ENCODE results near the gene FFAR4. TPM values are rescaled to one million over a fixed set of nuclear protein-coding genes. Genes with fewer than 3 reads are reported as not detected.

Gene FFAR4
- total and polyA plus RNA-seq, 2 of the 8 experiments (the other 6 are each of a cell fraction or from before 2014, with no cell fraction given): not detected

DNA sequence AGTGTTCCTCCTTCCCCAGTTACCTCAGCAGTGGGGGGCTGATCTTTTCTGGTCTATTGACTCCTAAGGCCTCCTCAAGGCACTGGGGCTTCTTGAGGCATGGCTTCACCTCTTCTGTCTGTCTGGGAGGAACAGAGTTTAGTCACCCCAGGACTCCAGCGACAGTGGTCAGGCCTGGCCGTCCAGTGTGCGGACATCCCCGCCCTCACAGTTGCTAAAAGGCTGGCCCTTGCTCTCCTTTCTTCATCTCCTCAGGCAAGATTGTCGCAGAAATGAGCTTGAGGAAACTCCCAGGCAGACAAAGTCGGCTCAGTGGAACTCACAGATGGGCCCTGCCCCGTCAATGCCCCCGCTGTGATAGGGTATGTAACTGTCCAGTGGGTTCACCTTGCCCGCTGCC, 7.0 kb upstream of the FFAR4 start:
- H2BK12ac ChIP-seq (ENCODE audit: low read depth, low read length): no peak overlapping the region
- TF ChIP-seq RXRA (IDR thresholded peaks at IDR 0.05; ENCODE audit: insufficient read depth, low read depth, low read length): no peak
- no peak overlapping the region for H3K23ac ChIP-seq (ENCODE audit: insufficient read length)
- FAIRE-seq (no peak), DNase-seq (ENCODE audit: low read depth in 1 of 2, low spot score in 2 of 2) (no peak)
- H2BK120ac ChIP-seq (replicated peaks; ENCODE audit: low read depth, low read length): no peak overlapping the region
- H3K79me2 ChIP-seq (ENCODE audit: control insufficient read depth in 1 of 2, insufficient read depth in 2 of 2, low read length in 2 of 2): no peaks in the 10 kb centered on the region
- no peaks in the 10 kb centered on the region for H3K23me2 ChIP-seq (ENCODE audit: low read depth, low read length)
- no peak overlapping the region for H3K4me3 ChIP-seq (ENCODE audit: extremely low read depth in 1 of 4, insufficient read depth in 2 of 4, low read depth in 3 of 4, low read length in 4 of 4)
- H3K27me3 ChIP-seq (replicated peaks in 1 of 4; ENCODE audit: control insufficient read depth in 3 of 4, extremely low read depth in 1 of 4, insufficient read depth in 3 of 4, low read length in 3 of 4): peaks cover 0 to 5% (median 1%) of the 10 kb centered on the region in 4 experiments; a peak in 5 of 7 replicates
- WGBS, 2 experiments (ENCODE audit: extremely low coverage in 1 of 2, insufficient coverage in 1 of 2, insufficient read length in 1 of 2, insufficient replicate concordance in 2 of 2, low coverage in 1 of 2, low lambda C conversion rate in 2 of 2, missing lambda C conversion rate in 1 of 2): 93% methylated on average over 5 of the region's 9 CpGs; no CpG with 5 or more reads in 1 of the 2 experiments
- H3K56ac ChIP-seq (replicated peaks; ENCODE audit: insufficient read length, low read depth, low read length): no peak overlapping the region
- CTCF ChIA-PET (ENCODE audit: partially characterized antibody): interaction anchor here (1.0 to 1.1 kb wide), 3 partner anchors 14 to 125 kb away, joined by 3 to 4 read pairs (median 3); no protein-coding TSS in a partner anchor
- no peaks in the 10 kb centered on the region for H4K20me1 ChIP-seq (replicated peaks in 1 of 2; ENCODE audit: control insufficient read depth in 1 of 2, insufficient read depth in 2 of 2, low read length in 2 of 2)
- H3K18ac ChIP-seq (ENCODE audit: extremely low read depth, low read length): no peak overlapping the region
- H3K27ac ChIP-seq (ENCODE audit: low read depth, low read length): no peak overlapping the region
- no peak overlapping the region for H2BK5ac ChIP-seq (ENCODE audit: low read depth, low read length)
- no peaks in the 10 kb centered on the region for H3K9me3 ChIP-seq (ENCODE audit: insufficient read depth in 2 of 2, low read depth in 1 of 2, low read length in 1 of 2)
- H3K14ac ChIP-seq (ENCODE audit: insufficient read length): no peak overlapping the region
- H4K91ac ChIP-seq (replicated peaks; ENCODE audit: insufficient read length, low read length): no peak overlapping the region
- H3K9ac ChIP-seq (replicated peaks in 1 of 4; ENCODE audit: extremely low read depth in 1 of 4, low read depth in 3 of 4, low read length in 3 of 4): no peak overlapping the region
- no peak overlapping the region for H2AFZ ChIP-seq (ENCODE audit: low read length)
- H2BK15ac ChIP-seq (ENCODE audit: low read length): no peak overlapping the region
- H3K4me2 ChIP-seq (ENCODE audit: insufficient read depth in 1 of 2, low read depth in 2 of 2, low read length in 2 of 2): no peak overlapping the region
- H3K4ac ChIP-seq (replicated peaks; ENCODE audit: insufficient read length, low read depth, low read length): no peak overlapping the region
- no peaks in the 10 kb centered on the region for H3K79me1 ChIP-seq (ENCODE audit: low read depth, low read length)
- no peak overlapping the region for H4K8ac ChIP-seq (ENCODE audit: extremely low read depth, insufficient read depth, low read length)
- H3K36me3 ChIP-seq (ENCODE audit: control insufficient read depth in 2 of 4, insufficient read depth in 4 of 4, low read length in 3 of 4): no peaks in the 10 kb centered on the region
- POLR2A ChIA-PET (ENCODE audit: partially characterized antibody): no interaction called here
- no peak overlapping the region for H2BK20ac ChIP-seq (ENCODE audit: low read length)
- peaks cover 0 to 4% (median 1%) of the 10 kb centered on the region in 4 experiments; a peak in 2 of 7 replicates for H3K4me1 ChIP-seq (replicated peaks in 1 of 4; ENCODE audit: control insufficient read depth in 3 of 4, insufficient read depth in 4 of 4, low read length in 3 of 4)
- H4K5ac ChIP-seq (ENCODE audit: insufficient read length, low read depth, low read length): no peak overlapping the region
- no peak overlapping the region for H2AK5ac ChIP-seq (ENCODE audit: low read depth, low read length)

Measured in H1 (cell line).